HepG2 (cell line): ENCODE results near the gene PSMG3. TPM values are rescaled to one million over a fixed set of nuclear protein-coding genes. Genes with fewer than 3 reads are reported as not detected.

Source experiments
- ATAC-seq: fragments of 200-7000 bp; cut with Tn5 transposase; 3 replicates; pipeline ENCODE4 v1.9.1; 2020; ENCODE audit warnings: mild to moderate bottlenecking, moderate library complexity
- BruUV-seq: library from RNA; stranded (reverse); fragments of 400-500 nt; replicated peaks from 2 replicates; lab custom pipeline; 2021; lab: Mats Ljungman, UMichigan
- CTCF ChIA-PET: fragments of 300-600 bp; formaldehyde crosslinking; extraction: SDS; loops from one replicate; lab custom pipeline; 2021; ENCODE audit warnings: low total read pairs, inconsistent platforms, low intra/inter-chr PET ratio; lab: Yijun Ruan, JAX
- POLR2A ChIA-PET: fragments of 350-600 bp; sonication (Branson Sonifier 250); formaldehyde crosslinking; loops from one replicate; lab custom pipeline; 2020; ENCODE audit warnings: antibody characterized with exemption, inconsistent platforms; lab: Yijun Ruan, JAX
- DNase-seq: peaks from one replicate; pipeline ENCODE4 v3.0.0-alpha.2; 2015; ENCODE audit warnings: low spot score
- FAIRE-seq: peaks from 3 replicates; lab custom pipeline; 2011; peaks lifted over from hg19 to GRCh38; lab: Jason Lieb, UNC
- H2AFZ ChIP-seq: one replicate; pipeline ENCODE4 v1.6.1; 2011; ENCODE audit warnings: low read length, inconsistent platforms
- H3K27ac ChIP-seq: fragments of 300-600 bp; 3 replicates; pipeline ENCODE4 v1.8.0; 2011; ENCODE audit warnings: mixed run types, mild to moderate bottlenecking, mixed read lengths, low read length, inconsistent platforms; ENCODE audit not compliant: insufficient read depth; ENCODE audit errors: extremely low read length
- H3K27me3 ChIP-seq, 2 experiments: fragments of 200-600 bp in 1 of 2; 2 replicates in 1 of 2; 3 replicates in 1 of 2; pipeline versions ENCODE4 v1.6.0 to v1.8.0; 2011; ENCODE audit warnings: low read length in 2 of 2, mild to moderate bottlenecking in 2 of 2, moderate library complexity in 2 of 2, inconsistent platforms in 1 of 2; ENCODE audit not compliant: insufficient read depth in 2 of 2, control insufficient read depth in 1 of 2
- H3K36me3 ChIP-seq, 2 experiments: fragments of 200-600 bp in 1 of 2; replicated peaks in 1 of 2; 2 replicates in 1 of 2; 3 replicates in 1 of 2; pipeline versions ENCODE4 v1.5.1 to v1.8.0; 2011; ENCODE audit warnings: low read length in 2 of 2, inconsistent platforms in 1 of 2; ENCODE audit not compliant: insufficient read depth in 2 of 2, control insufficient read depth in 1 of 2
- H3K4me1 ChIP-seq: 2 replicates; pipeline ENCODE4 v1.5.1; 2012; ENCODE audit warnings: low read length, inconsistent platforms; ENCODE audit not compliant: insufficient read depth
- H3K4me2 ChIP-seq: 2 replicates; pipeline ENCODE4 v1.6.0; 2011; ENCODE audit warnings: low read depth, low read length, inconsistent platforms
- H3K4me3 ChIP-seq, 3 experiments: fragments of 200-600 bp in 1 of 3; sonication (generic), shearing (Covaris generic) in 1 of 3; replicated peaks in 1 of 3; 2 replicates each; pipeline ENCODE4 v1.5.1; 2011 to 2016; ENCODE audit warnings: low read length in 3 of 3, inconsistent platforms in 2 of 3, low read depth in 2 of 3, mild to moderate bottlenecking in 2 of 3, control low read depth in 1 of 3, mixed read lengths in 1 of 3; ENCODE audit not compliant: insufficient read depth in 1 of 3
- H3K79me2 ChIP-seq: one replicate; pipeline ENCODE4 v1.6.1; 2011; ENCODE audit warnings: low read length, inconsistent platforms; ENCODE audit not compliant: insufficient read depth
- H3K9ac ChIP-seq: 2 replicates; pipeline ENCODE4 v1.6.0; 2011; ENCODE audit warnings: mild to moderate bottlenecking, low read depth, low read length, inconsistent platforms; ENCODE audit not compliant: insufficient read depth
- H3K9me3 ChIP-seq: 2 replicates; pipeline ENCODE4 v1.5.1; 2012; ENCODE audit warnings: mild to moderate bottlenecking, low read length
- H4K20me1 ChIP-seq: 2 replicates; pipeline ENCODE4 v1.6.0; 2011; ENCODE audit warnings: inconsistent platforms, mild to moderate bottlenecking, low read length, moderate library complexity; ENCODE audit not compliant: insufficient read depth
- CEBPZ ChIP-seq: IDR thresholded peaks from 2 replicates; pipeline ENCODE4 v1.6.1; 2012; ENCODE audit warnings: low read length, improper control_type of control experiment
- FLYWCH1 ChIP-seq: sonication (generic); formaldehyde crosslinking; IDR thresholded peaks from 2 replicates; pipeline ENCODE4 v1.8.1; 2023; ENCODE audit warnings: mild to moderate bottlenecking, missing genetic modification reagents
- IRF1 ChIP-seq: sonication (generic); formaldehyde crosslinking; IDR thresholded peaks from 2 replicates; pipeline ENCODE4 v1.4.0; 2020; ENCODE audit warnings: low read depth, mild to moderate bottlenecking, missing genetic modification reagents
- PHF21A ChIP-seq: sonication (generic); formaldehyde crosslinking; IDR thresholded peaks from 2 replicates; pipeline ENCODE4 v1.5.0; 2020; ENCODE audit warnings: mild to moderate bottlenecking, missing genetic modification reagents
- RBAK ChIP-seq: sonication (generic); formaldehyde crosslinking; IDR thresholded peaks from 2 replicates; pipeline ENCODE4 v1.5.1; 2020; ENCODE audit warnings: mild to moderate bottlenecking, missing genetic modification reagents
- SAP130 ChIP-seq: IDR thresholded peaks from 2 replicates; pipeline ENCODE4 v1.6.1; 2016; ENCODE audit warnings: low read depth
- SSRP1 ChIP-seq: IDR thresholded peaks from 2 replicates; pipeline ENCODE4 v1.6.1; 2016; ENCODE audit warnings: control low read depth
- ZNF253 ChIP-seq: sonication (generic); formaldehyde crosslinking; IDR thresholded peaks from 2 replicates; pipeline ENCODE4 v1.8.0; 2022; ENCODE audit warnings: mild to moderate bottlenecking, missing genetic modification reagents, borderline replicate concordance
- ZNF33B ChIP-seq: sonication (generic); formaldehyde crosslinking; IDR thresholded peaks from 2 replicates; pipeline ENCODE4 v1.5.1; 2020; ENCODE audit warnings: mild to moderate bottlenecking, missing genetic modification reagents
- ZNF563 ChIP-seq: sonication (generic); formaldehyde crosslinking; IDR thresholded peaks from 2 replicates; pipeline ENCODE4 v1.8.0; 2022; ENCODE audit warnings: mild to moderate bottlenecking, moderate library complexity, missing genetic modification reagents
- ZNF780A ChIP-seq: sonication (generic); formaldehyde crosslinking; IDR thresholded peaks from 2 replicates; pipeline ENCODE4 v1.8.0; 2022; ENCODE audit warnings: mild to moderate bottlenecking, missing genetic modification reagents, moderate library complexity
- WGBS: methylation state at CpG from one replicate; pipeline ENCODE4 v1.1.6; 2017; ENCODE audit warnings: low lambda C conversion rate; 5-methylcytosine and 5-hydroxymethylcytosine counted together
- in situ Hi-C: cut with HindIII; loops from 2 replicates; pipeline ENCODE4 v1.10.0; 2017; ENCODE audit warnings: low pct_unique_long_range_greater_than_20kb; ENCODE audit not compliant: extremely low pct_ligation_motif_present
- intact Hi-C: fragments of 100-400 bp; cut with micrococcal nuclease; formaldehyde crosslinking; loops from one replicate; pipeline ENCODE4 v1.10.0; 2022; ENCODE audit not compliant: unreplicated experiment
- polyA plus RNA-seq, 8 experiments: library from polyadenylated mRNA; depleted of rRNA in 3 of 8; stranded (reverse) in 7 of 8; unstranded in 1 of 8; fragments of >200 nt; fragmentation: Illumina TruSeq in 4 of 8; extraction: Trizol in 4 of 8; gene quantifications; 2 replicates each; pipeline versions ENCODE4 v1.2.1 to v1.2.3, GENCODE V29; 2011 to 2016; ENCODE audit warnings: low read depth in 4 of 8, missing spikeins in 1 of 8, mixed read lengths in 1 of 8; ENCODE audit not compliant: insufficient read depth in 1 of 8
- total RNA-seq, 5 experiments: library from RNA; depleted of rRNA; stranded (reverse); fragments of >200 nt; fragmentation: Illumina TruSeq; extraction: Trizol; gene quantifications; 2 replicates each; pipeline ENCODE4 v1.2.3, GENCODE V29; 2016; ENCODE audit warnings: low read depth in 1 of 5
- TF ChIP-seq, protein P1 (sequence below): sonication (generic); formaldehyde crosslinking; IDR thresholded peaks from 2 replicates; pipeline ENCODE4 v1.4.0; 2020; ENCODE audit warnings: missing genetic modification reagents, borderline replicate concordance

PSMG3 gene
- total and polyA plus RNA-seq, 2 of the 13 experiments (the other 11 are each of a cell fraction or from before 2014, with no cell fraction given) = 29.6 to 48.4 TPM

DNA sequence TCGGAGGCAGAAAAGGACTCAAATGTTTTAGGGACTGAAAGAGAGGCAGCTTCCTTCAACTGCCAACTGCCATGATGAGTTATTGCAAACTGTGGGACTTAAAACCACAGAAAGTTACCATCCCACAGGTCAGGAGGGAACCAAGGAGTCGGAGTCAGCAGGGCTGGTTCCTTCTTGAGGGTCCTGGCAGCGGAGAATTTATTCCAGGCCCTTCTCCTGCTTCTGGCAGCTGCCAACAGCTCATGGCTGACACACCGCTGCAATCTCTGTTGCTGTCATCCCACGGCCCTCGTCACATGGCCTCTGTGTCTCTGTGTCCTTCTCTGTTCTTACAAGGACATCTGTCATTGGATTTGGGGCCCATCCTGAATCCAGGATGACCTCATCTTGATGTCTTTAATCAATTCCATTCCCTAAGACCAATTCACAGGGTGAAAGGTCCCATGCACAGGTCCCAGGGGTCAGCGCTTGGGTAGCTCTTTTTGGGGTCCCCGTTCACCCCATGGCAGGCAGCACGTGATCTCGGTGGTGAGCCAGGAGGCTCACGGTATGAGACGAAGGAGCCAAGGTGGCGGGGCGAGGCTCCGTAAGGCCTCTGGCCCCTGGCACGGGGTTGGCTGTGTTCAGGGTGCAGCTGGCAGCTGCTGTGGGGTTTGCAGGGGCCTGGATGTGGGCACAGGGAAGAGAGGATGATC lies 27.4 kb upstream of the PSMG3 start:
- ATAC-seq = no peak
- DNase-seq = no peak
- 32% methylated on average over 11 of the region's 16 CpGs for WGBS
- FAIRE-seq = no peak
- Histone ChIP-seq H3K9ac (no peak overlapping the region), H3K79me2 (no peaks in the 10 kb centered on the region), H4K20me1 (no peaks in the 10 kb centered on the region), H3K27ac (no peak overlapping the region), H3K36me3 (no peaks in the 10 kb centered on the region), H3K4me3 (no peak overlapping the region), H3K4me2 (no peak overlapping the region), H2AFZ (no peak overlapping the region), H3K4me1 (0 out of 2 replicates have a peak, but pooled peaks cover 5% of the 10 kb centered on the region), H3K9me3 (no peaks in the 10 kb centered on the region), H3K27me3 (peaks cover 5 to 78% of the 10 kb centered on the region in 2 experiments; a peak in 3 of 5 replicates)
- BruUV-seq = no TSS peak
- ChIA-PET CTCF (no interaction called here), POLR2A (no interaction called here)
- in situ Hi-C loops = loop anchor here (25.0 kb wide), 1 partner anchor 615 kb away; no protein-coding TSS in a partner anchor
- intact Hi-C loops = no loop called here
- TF ChIP-seq IRF1 (no peak), FLYWCH1 (no peak), SSRP1 (no peak), RBAK (CRISPR knock-in tag) (no peak), ZNF780A (CRISPR knock-in tag) (no peak), SAP130 (CRISPR knock-in tag) (no peak), PHF21A (CRISPR knock-in tag) (no peak), ZNF253 (CRISPR knock-in tag) (no peak), ZNF563 (CRISPR knock-in tag) (no peak), CEBPZ (no peak), ZNF33B (CRISPR knock-in tag) (no peak)
- TF ChIP-seq, protein P1, sequence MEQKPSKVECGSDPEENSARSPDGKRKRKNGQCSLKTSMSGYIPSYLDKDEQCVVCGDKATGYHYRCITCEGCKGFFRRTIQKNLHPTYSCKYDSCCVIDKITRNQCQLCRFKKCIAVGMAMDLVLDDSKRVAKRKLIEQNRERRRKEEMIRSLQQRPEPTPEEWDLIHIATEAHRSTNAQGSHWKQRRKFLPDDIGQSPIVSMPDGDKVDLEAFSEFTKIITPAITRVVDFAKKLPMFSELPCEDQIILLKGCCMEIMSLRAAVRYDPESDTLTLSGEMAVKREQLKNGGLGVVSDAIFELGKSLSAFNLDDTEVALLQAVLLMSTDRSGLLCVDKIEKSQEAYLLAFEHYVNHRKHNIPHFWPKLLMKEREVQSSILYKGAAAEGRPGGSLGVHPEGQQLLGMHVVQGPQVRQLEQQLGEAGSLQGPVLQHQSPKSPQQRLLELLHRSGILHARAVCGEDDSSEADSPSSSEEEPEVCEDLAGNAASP (CRISPR knock-in tag) = no peak
